ENCODE measurements around the gene ITIH4.

GRCh38 chr3:52857133-52857532 is 26.7 kb upstream of the ITIH4 start:
- TF ChIP-seq, protein P1, sequence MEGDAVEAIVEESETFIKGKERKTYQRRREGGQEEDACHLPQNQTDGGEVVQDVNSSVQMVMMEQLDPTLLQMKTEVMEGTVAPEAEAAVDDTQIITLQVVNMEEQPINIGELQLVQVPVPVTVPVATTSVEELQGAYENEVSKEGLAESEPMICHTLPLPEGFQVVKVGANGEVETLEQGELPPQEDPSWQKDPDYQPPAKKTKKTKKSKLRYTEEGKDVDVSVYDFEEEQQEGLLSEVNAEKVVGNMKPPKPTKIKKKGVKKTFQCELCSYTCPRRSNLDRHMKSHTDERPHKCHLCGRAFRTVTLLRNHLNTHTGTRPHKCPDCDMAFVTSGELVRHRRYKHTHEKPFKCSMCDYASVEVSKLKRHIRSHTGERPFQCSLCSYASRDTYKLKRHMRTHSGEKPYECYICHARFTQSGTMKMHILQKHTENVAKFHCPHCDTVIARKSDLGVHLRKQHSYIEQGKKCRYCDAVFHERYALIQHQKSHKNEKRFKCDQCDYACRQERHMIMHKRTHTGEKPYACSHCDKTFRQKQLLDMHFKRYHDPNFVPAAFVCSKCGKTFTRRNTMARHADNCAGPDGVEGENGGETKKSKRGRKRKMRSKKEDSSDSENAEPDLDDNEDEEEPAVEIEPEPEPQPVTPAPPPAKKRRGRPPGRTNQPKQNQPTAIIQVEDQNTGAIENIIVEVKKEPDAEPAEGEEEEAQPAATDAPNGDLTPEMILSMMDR (IDR thresholded peaks at IDR 0.05) = no peak
- TF ChIP-seq REST (IDR thresholded peaks at IDR 0.05; ENCODE audit: insufficient read depth in 1 of 2, low read depth in 2 of 2, low read length in 1 of 2) (no peak), TCF7L2 (IDR thresholded peaks at IDR 0.05; ENCODE audit: low read depth, low read length) (no peak), POLR2AphosphoS5 (IDR thresholded peaks at IDR 0.05; ENCODE audit: low read depth, low read length) (no peak), SIN3A (IDR thresholded peaks at IDR 0.05; ENCODE audit: borderline replicate concordance, insufficient read depth, low read depth, low read length) (no peak)
